Endothelial cell (in vitro differentiated cells): ENCODE measurements around the gene LCA5. TPM values are rescaled to one million over a fixed set of nuclear protein-coding genes. Genes with fewer than 3 reads are reported as not detected.

Source experiments
- DNase-seq: peaks from one replicate; pipeline ENCODE4 v3.0.0; 2021; ENCODE audit warnings: low spot score
- H3K27ac Mint-ChIP-seq: one replicate; pipeline ENCODE4 v1.8.0; 2021; ENCODE audit warnings: mixed read lengths, inconsistent platforms; ENCODE audit not compliant: unreplicated experiment
- H3K27me3 Mint-ChIP-seq: one replicate; pipeline ENCODE4 v1.8.0; 2021; ENCODE audit warnings: mild to moderate bottlenecking, moderate library complexity, mixed read lengths, inconsistent platforms; ENCODE audit not compliant: unreplicated experiment
- H3K36me3 Mint-ChIP-seq: one replicate; pipeline ENCODE4 v1.8.0; 2021; ENCODE audit warnings: mild to moderate bottlenecking, low read depth, mixed read lengths, inconsistent platforms; ENCODE audit not compliant: unreplicated experiment
- H3K4me1 Mint-ChIP-seq: one replicate; pipeline ENCODE4 v1.8.0; 2021; ENCODE audit warnings: mild to moderate bottlenecking, mixed read lengths, inconsistent platforms; ENCODE audit not compliant: unreplicated experiment
- H3K4me3 Mint-ChIP-seq: one replicate; pipeline ENCODE4 v1.8.0; 2021; ENCODE audit warnings: mild to moderate bottlenecking, mixed read lengths, inconsistent platforms; ENCODE audit not compliant: unreplicated experiment
- H3K9me3 Mint-ChIP-seq: one replicate; pipeline ENCODE4 v1.8.0; 2021; ENCODE audit warnings: mixed read lengths, inconsistent platforms; ENCODE audit not compliant: unreplicated experiment
- CTCF ChIP-seq: fragments of 200-600 bp; sonication (generic); IDR thresholded peaks from one replicate; pipeline ENCODE4 v1.5.0; 2021; ENCODE audit warnings: antibody characterized with exemption; ENCODE audit not compliant: unreplicated experiment
- total RNA-seq: library from RNA; stranded (reverse); fragmentation: NEBNext Ultra II Directional; extraction: Animal tissue kit (Norgen Biotek cat#: 25700); gene quantifications from one replicate; pipeline ENCODE4 v1.2.1, GENCODE V29; 2021; ENCODE audit not compliant: unreplicated experiment

LCA5 gene
- total RNA-seq, 1 donor from 2014 or later: 3.6 TPM

DNA sequence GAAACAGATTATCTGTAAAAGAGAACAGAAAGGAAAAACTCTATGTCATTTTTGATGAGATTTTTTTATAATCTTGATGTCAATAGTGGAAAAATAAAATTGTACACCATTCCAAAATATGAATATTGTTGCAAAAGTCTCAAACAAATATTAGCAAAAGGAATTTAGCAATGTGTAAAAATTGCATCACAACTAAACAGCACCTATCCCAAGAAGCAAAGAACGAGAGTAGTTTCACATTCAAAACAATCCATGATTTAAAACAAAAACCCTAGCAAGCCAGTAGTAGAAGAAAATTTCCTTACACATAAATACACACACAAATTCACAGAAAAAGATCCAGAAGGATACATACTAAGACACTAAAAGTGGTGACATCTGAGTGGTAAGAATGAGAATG lies 38.4 kb downstream of the LCA5 start:
- no peaks in the 10 kb centered on the region for H3K36me3 Mint-ChIP-seq
- TF ChIP-seq CTCF: no peak
- H3K27me3 Mint-ChIP-seq: no peaks in the 10 kb centered on the region
- DNase-seq: no peak
- no peaks in the 10 kb centered on the region for H3K9me3 Mint-ChIP-seq
- H3K4me1 Mint-ChIP-seq: no peaks in the 10 kb centered on the region
- H3K4me3 Mint-ChIP-seq: no peak overlapping the region
- no peak overlapping the region for H3K27ac Mint-ChIP-seq

DNA sequence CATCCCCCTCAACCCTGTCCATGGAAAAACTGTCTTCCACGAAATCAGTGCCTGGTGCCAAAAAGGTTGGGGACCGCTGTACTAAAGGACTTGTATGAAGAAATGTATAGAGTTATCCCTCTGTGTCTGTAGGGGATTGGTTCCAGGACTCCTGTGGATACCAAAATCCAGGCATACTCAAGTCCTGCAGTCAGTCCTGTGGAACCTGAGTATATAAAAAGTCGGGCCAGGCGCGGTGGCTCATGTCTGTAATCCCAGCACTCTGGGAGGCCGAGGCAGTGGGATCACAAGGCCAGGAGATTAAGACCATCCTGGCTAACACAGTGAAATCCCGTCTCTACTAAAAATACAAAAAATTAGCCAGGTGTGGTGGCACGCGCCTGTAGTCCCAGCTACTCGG lies 42.0 kb downstream of the LCA5 start:
- no peak for TF ChIP-seq CTCF
- H3K36me3 Mint-ChIP-seq: no peaks in the 10 kb centered on the region
- DNase-seq: no peak
- no peak overlapping the region for H3K27ac Mint-ChIP-seq
- no peak overlapping the region for H3K4me3 Mint-ChIP-seq
- H3K9me3 Mint-ChIP-seq: no peaks in the 10 kb centered on the region
- peaks cover 2% of the 10 kb centered on the region for H3K4me1 Mint-ChIP-seq
- H3K27me3 Mint-ChIP-seq: no peaks in the 10 kb centered on the region

DNA sequence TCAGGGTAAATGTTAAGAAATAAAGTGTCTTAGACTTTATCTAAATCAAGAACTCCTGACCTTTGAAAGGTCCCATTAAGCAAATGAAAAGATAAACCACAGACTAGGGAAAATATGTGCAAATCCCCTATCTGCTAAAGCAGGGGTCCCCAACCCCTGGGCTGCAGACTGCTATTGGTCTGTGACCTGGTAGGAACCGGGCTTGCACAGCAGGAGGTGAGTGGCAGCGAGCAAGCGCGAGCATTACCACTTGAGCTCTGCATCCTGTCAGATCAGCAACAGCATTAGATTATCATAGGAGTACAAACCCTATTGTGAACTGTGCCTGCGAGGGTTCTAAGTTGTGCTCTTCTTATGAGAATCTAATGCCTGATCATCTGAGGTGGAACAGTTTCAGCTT lies 42.4 kb downstream of the LCA5 start:
- no peak for TF ChIP-seq CTCF
- peak; percentile 7 for DNase-seq
- no peak overlapping the region for H3K4me3 Mint-ChIP-seq
- no peaks in the 10 kb centered on the region for H3K36me3 Mint-ChIP-seq
- peaks cover 2% of the 10 kb centered on the region for H3K4me1 Mint-ChIP-seq
- H3K27me3 Mint-ChIP-seq: no peaks in the 10 kb centered on the region
- no peaks in the 10 kb centered on the region for H3K9me3 Mint-ChIP-seq
- H3K27ac Mint-ChIP-seq: no peak overlapping the region

DNA sequence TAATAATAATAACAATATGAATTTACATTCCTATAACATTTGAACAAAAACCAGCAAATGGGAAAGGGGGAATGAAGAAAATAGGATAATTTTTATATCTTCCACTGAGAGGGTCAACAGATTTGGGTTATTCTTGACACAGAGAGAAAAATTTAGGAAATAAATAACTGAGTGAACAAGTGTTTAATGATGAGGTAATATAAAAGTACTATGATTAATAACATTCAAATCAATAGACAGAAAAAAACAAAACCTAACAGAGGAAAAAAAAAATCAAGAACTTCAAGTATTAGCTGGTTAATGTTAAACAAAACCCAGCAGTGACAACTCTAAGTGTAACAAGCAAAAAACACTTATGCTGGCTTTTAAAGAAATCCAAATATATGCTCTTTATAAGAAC lies 66.5 kb downstream of the LCA5 start:
- no peak for TF ChIP-seq CTCF
- Mint-ChIP-seq H3K27ac (no peak overlapping the region), H3K9me3 (no peaks in the 10 kb centered on the region), H3K27me3 (no peaks in the 10 kb centered on the region), H3K4me1 (no peaks in the 10 kb centered on the region), H3K36me3 (no peaks in the 10 kb centered on the region), H3K4me3 (no peak overlapping the region)
- no peak for DNase-seq

GRCh38 chr6:79469376-79470246 lies 67.6 kb downstream of the LCA5 start:
- TF ChIP-seq CTCF: no peak
- Mint-ChIP-seq H3K27ac (no peak overlapping the region), H3K9me3 (no peaks in the 10 kb centered on the region), H3K36me3 (no peaks in the 10 kb centered on the region), H3K4me3 (no peak overlapping the region), H3K27me3 (no peaks in the 10 kb centered on the region), H3K4me1 (no peaks in the 10 kb centered on the region)
- DNase-seq: no peak
